ENCODE results near the gene CIPC. TPM values are rescaled to one million over a fixed set of nuclear protein-coding genes. Genes with fewer than 3 reads are reported as not detected.

CIPC gene
- polyA plus RNA-seq, 1 donor from 2014 or later = 36.7 TPM

- Histone ChIP-seq H3K27me3 (ENCODE audit: insufficient read depth, low read depth, low read length) (peaks cover 33% of the 10 kb centered on the region), H2AFZ (ENCODE audit: low read depth, low read length) (no peak overlapping the region), H3K9ac (ENCODE audit: low read length) (no peak overlapping the region), H3K4me3 (ENCODE audit: low read length) (no peak overlapping the region), H3K27ac (ENCODE audit: low read length) (no peak overlapping the region), H3K9me2 (ENCODE audit: insufficient read depth, low read length) (no peaks in the 10 kb centered on the region), H3K4me2 (ENCODE audit: low read length) (no peak overlapping the region), H3K9me3 (ENCODE audit: low read length) (no peaks in the 10 kb centered on the region), H3K36me3 (ENCODE audit: insufficient read depth, low read length) (no peaks in the 10 kb centered on the region), H3K79me2 (replicated peaks; ENCODE audit: insufficient read depth, low read length) (no peaks in the 10 kb centered on the region), H3F3A (ENCODE audit: insufficient read depth, low read length, poor library complexity, severe bottlenecking) (no peaks in the 10 kb centered on the region), H4K20me1 (ENCODE audit: insufficient read depth) (no peaks in the 10 kb centered on the region)
- TF ChIP-seq TAF1 (IDR thresholded peaks at IDR 0.05; ENCODE audit: low read depth) (no peak), RAD21 (conservative IDR thresholded peaks at IDR 0.05) (no peak), POLR2AphosphoS5 (IDR thresholded peaks at IDR 0.05) (no peak), EZH2 (IDR thresholded peaks at IDR 0.05; ENCODE audit: borderline replicate concordance, insufficient read depth, low read length, poor library complexity, severe bottlenecking) (no peak), SMC3 (conservative IDR thresholded peaks at IDR 0.05; ENCODE audit: poor library complexity) (no peak)
- TF ChIP-seq, protein P1, sequence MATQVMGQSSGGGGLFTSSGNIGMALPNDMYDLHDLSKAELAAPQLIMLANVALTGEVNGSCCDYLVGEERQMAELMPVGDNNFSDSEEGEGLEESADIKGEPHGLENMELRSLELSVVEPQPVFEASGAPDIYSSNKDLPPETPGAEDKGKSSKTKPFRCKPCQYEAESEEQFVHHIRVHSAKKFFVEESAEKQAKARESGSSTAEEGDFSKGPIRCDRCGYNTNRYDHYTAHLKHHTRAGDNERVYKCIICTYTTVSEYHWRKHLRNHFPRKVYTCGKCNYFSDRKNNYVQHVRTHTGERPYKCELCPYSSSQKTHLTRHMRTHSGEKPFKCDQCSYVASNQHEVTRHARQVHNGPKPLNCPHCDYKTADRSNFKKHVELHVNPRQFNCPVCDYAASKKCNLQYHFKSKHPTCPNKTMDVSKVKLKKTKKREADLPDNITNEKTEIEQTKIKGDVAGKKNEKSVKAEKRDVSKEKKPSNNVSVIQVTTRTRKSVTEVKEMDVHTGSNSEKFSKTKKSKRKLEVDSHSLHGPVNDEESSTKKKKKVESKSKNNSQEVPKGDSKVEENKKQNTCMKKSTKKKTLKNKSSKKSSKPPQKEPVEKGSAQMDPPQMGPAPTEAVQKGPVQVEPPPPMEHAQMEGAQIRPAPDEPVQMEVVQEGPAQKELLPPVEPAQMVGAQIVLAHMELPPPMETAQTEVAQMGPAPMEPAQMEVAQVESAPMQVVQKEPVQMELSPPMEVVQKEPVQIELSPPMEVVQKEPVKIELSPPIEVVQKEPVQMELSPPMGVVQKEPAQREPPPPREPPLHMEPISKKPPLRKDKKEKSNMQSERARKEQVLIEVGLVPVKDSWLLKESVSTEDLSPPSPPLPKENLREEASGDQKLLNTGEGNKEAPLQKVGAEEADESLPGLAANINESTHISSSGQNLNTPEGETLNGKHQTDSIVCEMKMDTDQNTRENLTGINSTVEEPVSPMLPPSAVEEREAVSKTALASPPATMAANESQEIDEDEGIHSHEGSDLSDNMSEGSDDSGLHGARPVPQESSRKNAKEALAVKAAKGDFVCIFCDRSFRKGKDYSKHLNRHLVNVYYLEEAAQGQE (IDR thresholded peaks at IDR 0.05; ENCODE audit: borderline replicate concordance) = no peak
Observed at GRCh38 chr14:77130386-77130785, 32.3 kb downstream of the CIPC start.

GRCh38 chr14:77131206-77131605 lies 33.1 kb downstream of the CIPC start:
- no peaks in the 10 kb centered on the region for H3K36me3 ChIP-seq (ENCODE audit: insufficient read depth, low read length)
- H3F3A ChIP-seq (ENCODE audit: insufficient read depth, low read length, poor library complexity, severe bottlenecking) = no peaks in the 10 kb centered on the region
- TF ChIP-seq, protein P1 (IDR thresholded peaks at IDR 0.05; ENCODE audit: borderline replicate concordance) = no peak
- TF ChIP-seq, protein P2, sequence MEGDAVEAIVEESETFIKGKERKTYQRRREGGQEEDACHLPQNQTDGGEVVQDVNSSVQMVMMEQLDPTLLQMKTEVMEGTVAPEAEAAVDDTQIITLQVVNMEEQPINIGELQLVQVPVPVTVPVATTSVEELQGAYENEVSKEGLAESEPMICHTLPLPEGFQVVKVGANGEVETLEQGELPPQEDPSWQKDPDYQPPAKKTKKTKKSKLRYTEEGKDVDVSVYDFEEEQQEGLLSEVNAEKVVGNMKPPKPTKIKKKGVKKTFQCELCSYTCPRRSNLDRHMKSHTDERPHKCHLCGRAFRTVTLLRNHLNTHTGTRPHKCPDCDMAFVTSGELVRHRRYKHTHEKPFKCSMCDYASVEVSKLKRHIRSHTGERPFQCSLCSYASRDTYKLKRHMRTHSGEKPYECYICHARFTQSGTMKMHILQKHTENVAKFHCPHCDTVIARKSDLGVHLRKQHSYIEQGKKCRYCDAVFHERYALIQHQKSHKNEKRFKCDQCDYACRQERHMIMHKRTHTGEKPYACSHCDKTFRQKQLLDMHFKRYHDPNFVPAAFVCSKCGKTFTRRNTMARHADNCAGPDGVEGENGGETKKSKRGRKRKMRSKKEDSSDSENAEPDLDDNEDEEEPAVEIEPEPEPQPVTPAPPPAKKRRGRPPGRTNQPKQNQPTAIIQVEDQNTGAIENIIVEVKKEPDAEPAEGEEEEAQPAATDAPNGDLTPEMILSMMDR (IDR thresholded peaks at IDR 0.05; ENCODE audit: poor library complexity, severe bottlenecking) = no peak
- TF ChIP-seq POLR2AphosphoS5 (IDR thresholded peaks at IDR 0.05) (no peak), MXI1 (conservative IDR thresholded peaks at IDR 0.05; ENCODE audit: poor library complexity, severe bottlenecking) (no peak), SMC3 (conservative IDR thresholded peaks at IDR 0.05; ENCODE audit: poor library complexity) (no peak), EP300 (conservative IDR thresholded peaks at IDR 0.05; ENCODE audit: poor library complexity, severe bottlenecking) (no peak), TAF1 (IDR thresholded peaks at IDR 0.05; ENCODE audit: low read depth) (no peak), RAD21 (conservative IDR thresholded peaks at IDR 0.05) (no peak), EZH2 (IDR thresholded peaks at IDR 0.05; ENCODE audit: borderline replicate concordance, insufficient read depth, low read length, poor library complexity, severe bottlenecking) (no peak)
- no peaks in the 10 kb centered on the region for H3K9me2 ChIP-seq (ENCODE audit: insufficient read depth, low read length)
- peaks cover 25% of the 10 kb centered on the region for H3K27me3 ChIP-seq (ENCODE audit: insufficient read depth, low read depth, low read length)
- H2AFZ ChIP-seq (ENCODE audit: low read depth, low read length) = no peak overlapping the region
- H3K27ac ChIP-seq (ENCODE audit: low read length) = no peak overlapping the region
- no peak overlapping the region for H3K4me2 ChIP-seq (ENCODE audit: low read length)
- no peak overlapping the region for H3K4me3 ChIP-seq (ENCODE audit: low read length)
- H3K79me2 ChIP-seq (replicated peaks; ENCODE audit: insufficient read depth, low read length) = no peaks in the 10 kb centered on the region
- no peak overlapping the region for H3K9ac ChIP-seq (ENCODE audit: low read length)
- H4K20me1 ChIP-seq (ENCODE audit: insufficient read depth) = no peaks in the 10 kb centered on the region
- no peaks in the 10 kb centered on the region for H3K9me3 ChIP-seq (ENCODE audit: low read length)

All from neural cell (in vitro differentiated cells).